OCI-LY7 (cell line): ENCODE data around the gene TBC1D1. TPM values are rescaled to one million over a fixed set of nuclear protein-coding genes. Genes with fewer than 3 reads are reported as not detected.

Source experiments
- BruUV-seq: library from RNA; stranded (reverse); fragments of 400-500 nt; replicated peaks from 2 replicates; lab custom pipeline; 2021; lab: Mats Ljungman, UMichigan
- CTCF ChIA-PET: fragments of 300-600 bp; sonication (Branson Sonifier 250); formaldehyde crosslinking; loops from one replicate; lab custom pipeline; 2022; ENCODE audit warnings: antibody characterized with exemption; ENCODE audit not compliant: unreplicated experiment; lab: Charles Lee
- POLR2A ChIA-PET: fragments of 300-600 bp; sonication (Branson Sonifier 250); formaldehyde crosslinking; loops from one replicate; lab custom pipeline; 2022; ENCODE audit warnings: antibody characterized with exemption; lab: Charles Lee
- DNase-seq: peaks from one replicate; pipeline ENCODE4 v3.0.0-alpha.2; 2015; ENCODE audit warnings: low spot score
- H2AFZ ChIP-seq: fragments of 200-600 bp; sonication (generic), shearing (Covaris generic); 2 replicates; pipeline ENCODE4 v1.6.1; 2014; ENCODE audit warnings: mild to moderate bottlenecking, antibody characterized with exemption, low read length, moderate library complexity
- H3K27ac ChIP-seq: fragments of 200-600 bp; sonication (generic); 2 replicates; pipeline ENCODE4 v1.5.1; 2014; ENCODE audit warnings: mixed run types, low read depth, mild to moderate bottlenecking, moderate library complexity, low read length, inconsistent platforms; ENCODE audit not compliant: poor library complexity, severe bottlenecking
- H3K36me3 ChIP-seq: fragments of 200-600 bp; sonication (generic); 2 replicates; pipeline ENCODE4 v1.6.1; 2014; ENCODE audit warnings: mild to moderate bottlenecking, antibody characterized with exemption, low read length, moderate library complexity, mixed read lengths; ENCODE audit not compliant: insufficient read depth
- H3K4me1 ChIP-seq: fragments of 200-600 bp; sonication (generic); 2 replicates; pipeline ENCODE4 v1.5.1; 2014; ENCODE audit warnings: mild to moderate bottlenecking, low read length; ENCODE audit not compliant: insufficient read depth, poor library complexity, severe bottlenecking
- H3K4me2 ChIP-seq: fragments of 200-600 bp; sonication (generic); 2 replicates; pipeline ENCODE4 v1.6.1; 2014; ENCODE audit warnings: mild to moderate bottlenecking, low read length
- H3K4me3 ChIP-seq: fragments of 200-600 bp; sonication (generic); 2 replicates; pipeline ENCODE4 v1.5.1; 2014; ENCODE audit warnings: mild to moderate bottlenecking, low read depth, low read length; ENCODE audit not compliant: poor library complexity, severe bottlenecking
- H3K79me2 ChIP-seq: fragments of 200-600 bp; sonication (generic); 2 replicates; pipeline ENCODE4 v1.6.1; 2016; ENCODE audit warnings: low read depth, mild to moderate bottlenecking, low read length, moderate library complexity, mixed read lengths; ENCODE audit not compliant: insufficient read depth
- H3K9me2 ChIP-seq: fragments of 200-600 bp; sonication (generic); 2 replicates; pipeline ENCODE4 v1.6.1; 2016; ENCODE audit warnings: mild to moderate bottlenecking, low read length, mixed read lengths; ENCODE audit not compliant: insufficient read depth
- H3K9me3 ChIP-seq: fragments of 200-600 bp; sonication (generic); 2 replicates; pipeline ENCODE4 v1.6.1; 2014; ENCODE audit warnings: mild to moderate bottlenecking, mixed run types, low read length, mixed read lengths
- H4K20me1 ChIP-seq: fragments of 200-600 bp; sonication (generic); 2 replicates; pipeline ENCODE4 v1.6.1; 2014; ENCODE audit warnings: mild to moderate bottlenecking, antibody characterized with exemption, low read length, moderate library complexity, mixed read lengths; ENCODE audit not compliant: insufficient read depth
- CTCF ChIP-seq: fragments of 200-600 bp; sonication (generic); conservative IDR thresholded peaks from 2 replicates; pipeline ENCODE4 v1.5.1; 2014; ENCODE audit warnings: mild to moderate bottlenecking, antibody characterized with exemption, low read length, moderate library complexity, mixed read lengths
- EZH2phosphoT487 ChIP-seq: fragments of 200-600 bp; sonication (generic); IDR thresholded peaks from 2 replicates; pipeline ENCODE4 v1.6.1; 2018; ENCODE audit warnings: low read depth, borderline replicate concordance, mild to moderate bottlenecking, mixed run types, antibody characterized with exemption, low read length, moderate library complexity, mixed read lengths
- intact Hi-C: fragments of 100-400 bp; cut with micrococcal nuclease; formaldehyde crosslinking; loops from one replicate; pipeline ENCODE4 v1.10.0; 2022; ENCODE audit not compliant: unreplicated experiment
- total RNA-seq, 2 experiments: library from RNA; depleted of rRNA in 1 of 2; stranded (reverse); fragments of >200 nt in 1 of 2; shearing (Covaris generic) in 1 of 2; gene quantifications; 2 replicates each; pipeline ENCODE4 v1.2.3, GENCODE V29; 2014 to 2022

Gene TBC1D1
- total RNA-seq, 2 experiments from 2014 or later: 539 to 545 TPM

- BruUV-seq: no TSS peak
- Histone ChIP-seq H3K4me2 (no peak overlapping the region), H3K36me3 (no peaks in the 10 kb centered on the region), H3K9me3 (no peaks in the 10 kb centered on the region), H2AFZ (no peak overlapping the region), H4K20me1 (no peaks in the 10 kb centered on the region; the same call in 1 of the 2 replicates), H3K4me3 (no peak overlapping the region), H3K27ac (no peak overlapping the region), H3K9me2 (no peaks in the 10 kb centered on the region), H3K79me2 (no peaks in the 10 kb centered on the region), H3K4me1 (no peaks in the 10 kb centered on the region)
- no peak for DNase-seq
- intact Hi-C loops: no loop called here
- TF ChIP-seq EZH2phosphoT487 (no peak), CTCF (no peak)
- POLR2A ChIA-PET: no interaction called here
- CTCF ChIA-PET: no interaction called here
Observed at GRCh38 chr4:37924946-37925345, 34.1 kb downstream of the TBC1D1 start.

GRCh38 chr4:37927434-37927833 is 36.5 kb downstream of the TBC1D1 start:
- POLR2A ChIA-PET: interaction anchor here (0.9 to 1.2 kb wide), 5 partner anchors 10 to 53 kb away, joined by 3 to 5 read pairs (median 4); no protein-coding TSS in a partner anchor
- no peaks in the 10 kb centered on the region for H3K79me2 ChIP-seq
- CTCF ChIA-PET: no interaction called here
- TF ChIP-seq CTCF: no peak
- no peak for TF ChIP-seq EZH2phosphoT487
- 0 out of 2 replicates have a peak, but pooled peaks cover 5% of the 10 kb centered on the region for H3K36me3 ChIP-seq
- no peaks in the 10 kb centered on the region for H3K9me3 ChIP-seq
- H2AFZ ChIP-seq: no peak overlapping the region
- H3K9me2 ChIP-seq: no peaks in the 10 kb centered on the region
- H3K4me1 ChIP-seq: no peaks in the 10 kb centered on the region
- H3K4me3 ChIP-seq: no peak overlapping the region
- DNase-seq: no peak
- H4K20me1 ChIP-seq: no peaks in the 10 kb centered on the region; the same call in 1 of the 2 replicates
- intact Hi-C loops: no loop called here
- H3K4me2 ChIP-seq: no peak overlapping the region
- no peak overlapping the region for H3K27ac ChIP-seq
- no TSS peak for BruUV-seq
